Muscle layer of duodenum (tissue), 2 donors: Measurements from ENCODE around the gene ATF7IP2.

Experiments used
- H3K27ac ChIP-seq: one replicate; pipeline ENCODE4 v1.7.0; 2013; ENCODE audit warnings: mild to moderate bottlenecking, low read length
- H3K27me3 ChIP-seq: one replicate; pipeline ENCODE4 v1.7.0; 2013; ENCODE audit warnings: low read depth, mild to moderate bottlenecking, control low read depth, low read length
- H3K36me3 ChIP-seq, 2 donors: one replicate each; pipeline ENCODE4 v1.7.0; 2013; ENCODE audit warnings: low read length in 2 of 2, control low read depth in 1 of 2, mild to moderate bottlenecking in 1 of 2; ENCODE audit not compliant: insufficient read depth in 2 of 2, control insufficient read depth in 1 of 2
- H3K4me1 ChIP-seq, 2 donors: one replicate each; pipeline ENCODE4 v1.7.0; 2013; ENCODE audit warnings: low read length in 2 of 2, mild to moderate bottlenecking in 2 of 2, control low read depth in 1 of 2, moderate library complexity in 1 of 2; ENCODE audit not compliant: insufficient read depth in 2 of 2, control insufficient read depth in 1 of 2
- H3K4me3 ChIP-seq, 2 donors: one replicate each; pipeline ENCODE4 v1.7.0; 2013; ENCODE audit warnings: low read length in 2 of 2, low read depth in 1 of 2, mild to moderate bottlenecking in 1 of 2
- H3K9me3 ChIP-seq, 2 donors: one replicate each; pipeline ENCODE4 v1.7.0; 2013; ENCODE audit warnings: low read length in 2 of 2, control low read depth in 1 of 2, mild to moderate bottlenecking in 1 of 2; ENCODE audit not compliant: control insufficient read depth in 1 of 2
- donor health status: healthy.

Gene ATF7IP2

GRCh38 chr16:10518479-10519041, 132.7 kb downstream of the ATF7IP2 start:
- Histone ChIP-seq H3K36me3 (no peaks in the 10 kb centered on the region), H3K27ac (no peak overlapping the region), H3K9me3 (no peaks in the 10 kb centered on the region), H3K4me3 (no peak overlapping the region), H3K27me3 (no peaks in the 10 kb centered on the region), H3K4me1 (peaks cover 0 to 3% of the 10 kb centered on the region in 2 donors)

- no peak overlapping the region for H3K4me3 ChIP-seq
- H3K27ac ChIP-seq = no peak overlapping the region
- no peaks in the 10 kb centered on the region for H3K9me3 ChIP-seq
- H3K4me1 ChIP-seq = peaks cover 0 to 3% of the 10 kb centered on the region in 2 donors
- H3K36me3 ChIP-seq = peaks cover 0 to 6% of the 10 kb centered on the region in 2 donors
- H3K27me3 ChIP-seq = no peaks in the 10 kb centered on the region
Measured at GRCh38 chr16:10519297-10519696, 133.4 kb downstream of the ATF7IP2 start.

GRCh38 chr16:10519929-10520868, 134.3 kb downstream of the ATF7IP2 start:
- Histone ChIP-seq H3K4me3 (no peak overlapping the region), H3K4me1 (no peaks in the 10 kb centered on the region), H3K27me3 (no peaks in the 10 kb centered on the region), H3K27ac (no peak overlapping the region), H3K9me3 (no peaks in the 10 kb centered on the region), H3K36me3 (peaks cover 0 to 6% of the 10 kb centered on the region in 2 donors)

- Histone ChIP-seq H3K4me3 (no peak overlapping the region), H3K36me3 (peaks cover 4 to 6% of the 10 kb centered on the region in 2 donors), H3K27ac (no peak overlapping the region), H3K4me1 (no peaks in the 10 kb centered on the region), H3K9me3 (no peaks in the 10 kb centered on the region), H3K27me3 (no peaks in the 10 kb centered on the region)
Measured at GRCh38 chr16:10520869-10521578, 135.2 kb downstream of the ATF7IP2 start.

- H3K27ac ChIP-seq = no peak overlapping the region
- no peaks in the 10 kb centered on the region for H3K9me3 ChIP-seq
- peaks cover 4 to 10% of the 10 kb centered on the region in 2 donors for H3K36me3 ChIP-seq
- H3K27me3 ChIP-seq = no peaks in the 10 kb centered on the region
- no peaks in the 10 kb centered on the region for H3K4me1 ChIP-seq
- H3K4me3 ChIP-seq = no peak overlapping the region
Measured at GRCh38 chr16:10521681-10522274, 135.9 kb downstream of the ATF7IP2 start.

GRCh38 chr16:10522966-10523365, 137.1 kb downstream of the ATF7IP2 start:
- Histone ChIP-seq H3K4me1 (no peaks in the 10 kb centered on the region), H3K4me3 (no peak overlapping the region)

GRCh38 chr16:10525214-10525825, 139.5 kb downstream of the ATF7IP2 start:
- no peaks in the 10 kb centered on the region for H3K27me3 ChIP-seq
- H3K27ac ChIP-seq = no peak overlapping the region
- peaks cover 4 to 16% of the 10 kb centered on the region in 2 donors for H3K36me3 ChIP-seq
- H3K4me3 ChIP-seq = no peak overlapping the region
- no peaks in the 10 kb centered on the region for H3K9me3 ChIP-seq
- no peaks in the 10 kb centered on the region for H3K4me1 ChIP-seq

More at GRCh38 chr16:10522966-10523365, 137.1 kb downstream of the ATF7IP2 start:
- H3K9me3 ChIP-seq = no peaks in the 10 kb centered on the region
- H3K36me3 ChIP-seq = peaks cover 4 to 10% of the 10 kb centered on the region in 2 donors
- H3K27me3 ChIP-seq = no peaks in the 10 kb centered on the region
- no peak overlapping the region for H3K27ac ChIP-seq

GRCh38 chr16:10526962-10527361, 141.1 kb downstream of the ATF7IP2 start:
- H3K9me3 ChIP-seq = no peaks in the 10 kb centered on the region
- peaks cover 4 to 22% of the 10 kb centered on the region in 2 donors for H3K36me3 ChIP-seq
- no peak overlapping the region for H3K27ac ChIP-seq
- no peaks in the 10 kb centered on the region for H3K27me3 ChIP-seq
- no peak overlapping the region for H3K4me3 ChIP-seq
- H3K4me1 ChIP-seq = no peaks in the 10 kb centered on the region

GRCh38 chr16:10528635-10529034, 142.8 kb downstream of the ATF7IP2 start:
- peaks cover 8 to 33% of the 10 kb centered on the region in 2 donors for H3K36me3 ChIP-seq
- no peaks in the 10 kb centered on the region for H3K4me1 ChIP-seq
- H3K27ac ChIP-seq = no peak overlapping the region
- H3K27me3 ChIP-seq = no peaks in the 10 kb centered on the region
- no peak overlapping the region for H3K4me3 ChIP-seq
- no peaks in the 10 kb centered on the region for H3K9me3 ChIP-seq

- Histone ChIP-seq H3K4me3 (no peak overlapping the region), H3K27ac (no peak overlapping the region), H3K4me1 (no peaks in the 10 kb centered on the region), H3K27me3 (no peaks in the 10 kb centered on the region), H3K36me3 (peaks cover 8 to 38% of the 10 kb centered on the region in 2 donors), H3K9me3 (no peaks in the 10 kb centered on the region)
Measured at GRCh38 chr16:10529895-10530669, 144.2 kb downstream of the ATF7IP2 start.
